ENCODE data around the gene NMNAT3. TPM values are rescaled to one million over a fixed set of nuclear protein-coding genes. Genes with fewer than 3 reads are reported as not detected.
A peak's percentile ranks its signal among the peaks of the same experiment; 100 is the strongest.

The NMNAT3 gene
- total RNA-seq, 4 donors from 2014 or later = 5.6 to 46.2 (median 14.2) TPM

- no peak overlapping the region for H3K4me3 ChIP-seq
- H3K27me3 ChIP-seq = no peaks in the 10 kb centered on the region
- no peaks in the 10 kb centered on the region for H3K9me3 ChIP-seq
- no peaks in the 10 kb centered on the region for H3K4me1 ChIP-seq
- no peak for DNase-seq
- TF ChIP-seq, protein P1, sequence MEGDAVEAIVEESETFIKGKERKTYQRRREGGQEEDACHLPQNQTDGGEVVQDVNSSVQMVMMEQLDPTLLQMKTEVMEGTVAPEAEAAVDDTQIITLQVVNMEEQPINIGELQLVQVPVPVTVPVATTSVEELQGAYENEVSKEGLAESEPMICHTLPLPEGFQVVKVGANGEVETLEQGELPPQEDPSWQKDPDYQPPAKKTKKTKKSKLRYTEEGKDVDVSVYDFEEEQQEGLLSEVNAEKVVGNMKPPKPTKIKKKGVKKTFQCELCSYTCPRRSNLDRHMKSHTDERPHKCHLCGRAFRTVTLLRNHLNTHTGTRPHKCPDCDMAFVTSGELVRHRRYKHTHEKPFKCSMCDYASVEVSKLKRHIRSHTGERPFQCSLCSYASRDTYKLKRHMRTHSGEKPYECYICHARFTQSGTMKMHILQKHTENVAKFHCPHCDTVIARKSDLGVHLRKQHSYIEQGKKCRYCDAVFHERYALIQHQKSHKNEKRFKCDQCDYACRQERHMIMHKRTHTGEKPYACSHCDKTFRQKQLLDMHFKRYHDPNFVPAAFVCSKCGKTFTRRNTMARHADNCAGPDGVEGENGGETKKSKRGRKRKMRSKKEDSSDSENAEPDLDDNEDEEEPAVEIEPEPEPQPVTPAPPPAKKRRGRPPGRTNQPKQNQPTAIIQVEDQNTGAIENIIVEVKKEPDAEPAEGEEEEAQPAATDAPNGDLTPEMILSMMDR (IDR thresholded peaks at IDR 0.05) = no peak
- no peak for TF ChIP-seq POLR2A (IDR thresholded peaks at IDR 0.05)
- H3K27ac ChIP-seq = no peak overlapping the region
- no peaks in the 10 kb centered on the region for H3K36me3 ChIP-seq
These were observed 8.4 kb upstream of the NMNAT3 start for GRCh38 chr3:139686206-139686605.

GRCh38 chr3:139679220-139679775, 1.5 kb upstream of the NMNAT3 start:
- no peak for DNase-seq
- H3K36me3 ChIP-seq = no peaks in the 10 kb centered on the region

GRCh38 chr3:139676632-139677387, 962 bp downstream of the NMNAT3 start:
- H3K4me1 ChIP-seq = peaks cover 0 to 5% (median 0%) of the 10 kb centered on the region in 4 donors
- H3K9me3 ChIP-seq = no peaks in the 10 kb centered on the region
- TF ChIP-seq, protein P1 (IDR thresholded peaks at IDR 0.05) = no peak
- no peak for TF ChIP-seq POLR2A (IDR thresholded peaks at IDR 0.05)
- DNase-seq = no peak
- H3K27ac ChIP-seq = peak overlapping the region in 2 of 4 donors; percentile 70
- H3K27me3 ChIP-seq = no peaks in the 10 kb centered on the region
- H3K36me3 ChIP-seq = no peaks in the 10 kb centered on the region
- H3K4me3 ChIP-seq = peak overlapping the region; percentile 70 to 82 (median 76)

More at GRCh38 chr3:139679220-139679775, 1.5 kb upstream of the NMNAT3 start:
- Histone ChIP-seq H3K27ac (no peak overlapping the region), H3K4me3 (no peak overlapping the region), H3K9me3 (no peaks in the 10 kb centered on the region), H3K4me1 (peaks cover 0 to 5% (median 0%) of the 10 kb centered on the region in 4 donors), H3K27me3 (no peaks in the 10 kb centered on the region)
- TF ChIP-seq, protein P1 (IDR thresholded peaks at IDR 0.05) = no peak
- no peak for TF ChIP-seq POLR2A (IDR thresholded peaks at IDR 0.05)

DNA sequence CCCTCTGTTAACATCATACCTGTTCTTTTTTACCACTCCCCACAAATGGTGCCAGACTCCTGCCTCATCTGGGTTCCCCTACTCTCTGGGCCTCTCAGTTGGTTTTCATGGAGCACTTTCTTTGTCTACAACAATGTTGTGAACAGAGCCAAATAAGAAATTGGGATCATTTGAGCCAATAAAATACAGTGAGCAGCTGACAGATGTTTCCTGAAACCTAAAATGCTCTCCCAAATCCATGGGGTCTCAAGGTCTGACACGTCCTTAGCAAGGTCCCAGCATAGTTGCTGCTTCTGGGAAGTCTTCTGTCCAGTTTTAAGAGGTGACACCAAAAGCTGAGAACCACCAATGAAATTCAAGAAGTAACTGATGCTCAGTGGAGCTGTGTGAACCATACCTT, 1.7 kb downstream of the NMNAT3 start:
- no peak for DNase-seq
- Histone ChIP-seq H3K4me3 (no peak overlapping the region), H3K27me3 (no peaks in the 10 kb centered on the region), H3K9me3 (no peaks in the 10 kb centered on the region), H3K36me3 (no peaks in the 10 kb centered on the region), H3K4me1 (peaks cover 0 to 5% (median 0%) of the 10 kb centered on the region in 4 donors), H3K27ac (no peak overlapping the region)
- TF ChIP-seq, protein P1 (IDR thresholded peaks at IDR 0.05) = no peak
- TF ChIP-seq POLR2A (IDR thresholded peaks at IDR 0.05) = no peak

GRCh38 chr3:139675327-139675726, 2.4 kb downstream of the NMNAT3 start:
- DNase-seq = no peak
- Histone ChIP-seq H3K27me3 (no peaks in the 10 kb centered on the region), H3K4me1 (peaks cover 0 to 5% (median 0%) of the 10 kb centered on the region in 4 donors), H3K36me3 (no peaks in the 10 kb centered on the region), H3K9me3 (no peaks in the 10 kb centered on the region), H3K4me3 (no peak overlapping the region), H3K27ac (no peak overlapping the region)
- TF ChIP-seq POLR2A (IDR thresholded peaks at IDR 0.05) = no peak
- TF ChIP-seq, protein P1 (IDR thresholded peaks at IDR 0.05) = no peak

Measured in Peyer's patch (tissue), 4 donors.